Measurements from ENCODE around the gene CERS3. TPM values are rescaled to one million over a fixed set of nuclear protein-coding genes. Genes with fewer than 3 reads are reported as not detected.

Gene CERS3
- total and polyA plus RNA-seq, 2 of the 4 experiments (the other 2 are of a cell fraction), result not detected

GRCh38 chr15:100438570-100438969 is 90.2 kb downstream of the CERS3 start:
- Histone ChIP-seq H2AFZ (replicated peaks; ENCODE audit: low read length, poor library complexity) (no peak overlapping the region), H3K4me2 (ENCODE audit: low read depth, low read length) (no peak overlapping the region), H4K5ac (ENCODE audit: low read depth, low read length) (no peak overlapping the region), H3K56ac (ENCODE audit: extremely low read depth, insufficient read depth, low read length) (no peak overlapping the region), H3K23ac (ENCODE audit: low read depth, low read length) (no peak overlapping the region), H2BK5ac (ENCODE audit: low read depth, low read length, poor library complexity, severe bottlenecking) (no peak overlapping the region), H3K4me1 (ENCODE audit: control insufficient read depth, insufficient read depth, low read length) (no peaks in the 10 kb centered on the region), H3K14ac (replicated peaks; ENCODE audit: low read depth, low read length) (no peak overlapping the region), H4K20me1 (ENCODE audit: insufficient read depth, low read length) (no peaks in the 10 kb centered on the region), H2BK15ac (ENCODE audit: low read depth, low read length) (no peak overlapping the region), H3K18ac (ENCODE audit: low read depth, low read length) (no peak overlapping the region), H4K8ac (ENCODE audit: low read depth in 2 of 2, low read length in 2 of 2) (no peak overlapping the region), H3K27me3 (ENCODE audit: control insufficient read depth, insufficient read depth, low read length) (no peaks in the 10 kb centered on the region), H3K4me3 (ENCODE audit: insufficient read depth, low read depth, low read length) (no peak overlapping the region), H2AK5ac (ENCODE audit: low read depth, low read length) (no peak overlapping the region), H2BK20ac (ENCODE audit: low read depth, low read length) (no peak overlapping the region), H3K27ac (ENCODE audit: insufficient read depth, low read length) (no peak overlapping the region), H3K79me1 (ENCODE audit: low read depth in 1 of 2, low read length in 2 of 2) (no peaks in the 10 kb centered on the region), H3K4ac (ENCODE audit: low read depth, low read length) (no peak overlapping the region), H3K9me3 (ENCODE audit: control insufficient read depth, insufficient read depth, low read length) (peaks cover 14% of the 10 kb centered on the region), H2BK120ac (ENCODE audit: low read depth, low read length) (no peak overlapping the region), H3K9ac (ENCODE audit: low read depth, low read length) (no peak overlapping the region), H2AK9ac (replicated peaks; ENCODE audit: low read depth, low read length, poor library complexity) (no peak overlapping the region), H4K91ac (ENCODE audit: insufficient read depth, low read depth, low read length) (no peak overlapping the region), H3K36me3 (ENCODE audit: control insufficient read depth, insufficient read depth, low read length) (no peaks in the 10 kb centered on the region), H3K9me1 (ENCODE audit: insufficient read depth, low read length) (no peaks in the 10 kb centered on the region)
- TF ChIP-seq MXI1 (IDR thresholded peaks at IDR 0.05; ENCODE audit: borderline replicate concordance, low read depth, low read length) (no peak), BHLHE40 (IDR thresholded peaks at IDR 0.05; ENCODE audit: low read depth, low read length) (no peak), RFX5 (IDR thresholded peaks at IDR 0.05; ENCODE audit: low read depth, low read length) (no peak), RAD21 (IDR thresholded peaks at IDR 0.05; ENCODE audit: low read length) (no peak), POLR2A (IDR thresholded peaks at IDR 0.05; ENCODE audit: low read depth, low read length) (no peak), CEBPB (IDR thresholded peaks at IDR 0.05; ENCODE audit: low read depth, low read length) (no peak), CHD1 (IDR thresholded peaks at IDR 0.05; ENCODE audit: low read depth, low read length) (no peak), FOS (IDR thresholded peaks at IDR 0.05; ENCODE audit: low read depth, low read length) (no peak), ELK1 (IDR thresholded peaks at IDR 0.05; ENCODE audit: borderline replicate concordance, low read depth, low read length) (no peak), RCOR1 (IDR thresholded peaks at IDR 0.05; ENCODE audit: insufficient replicate concordance, low read length) (no peak), USF2 (IDR thresholded peaks at IDR 0.05; ENCODE audit: low read depth, low read length) (no peak), SMC3 (IDR thresholded peaks at IDR 0.05; ENCODE audit: low read depth, low read length) (no peak), NFE2L2 (IDR thresholded peaks at IDR 0.05; ENCODE audit: low read depth, low read length) (no peak)
- TF ChIP-seq, protein P1, sequence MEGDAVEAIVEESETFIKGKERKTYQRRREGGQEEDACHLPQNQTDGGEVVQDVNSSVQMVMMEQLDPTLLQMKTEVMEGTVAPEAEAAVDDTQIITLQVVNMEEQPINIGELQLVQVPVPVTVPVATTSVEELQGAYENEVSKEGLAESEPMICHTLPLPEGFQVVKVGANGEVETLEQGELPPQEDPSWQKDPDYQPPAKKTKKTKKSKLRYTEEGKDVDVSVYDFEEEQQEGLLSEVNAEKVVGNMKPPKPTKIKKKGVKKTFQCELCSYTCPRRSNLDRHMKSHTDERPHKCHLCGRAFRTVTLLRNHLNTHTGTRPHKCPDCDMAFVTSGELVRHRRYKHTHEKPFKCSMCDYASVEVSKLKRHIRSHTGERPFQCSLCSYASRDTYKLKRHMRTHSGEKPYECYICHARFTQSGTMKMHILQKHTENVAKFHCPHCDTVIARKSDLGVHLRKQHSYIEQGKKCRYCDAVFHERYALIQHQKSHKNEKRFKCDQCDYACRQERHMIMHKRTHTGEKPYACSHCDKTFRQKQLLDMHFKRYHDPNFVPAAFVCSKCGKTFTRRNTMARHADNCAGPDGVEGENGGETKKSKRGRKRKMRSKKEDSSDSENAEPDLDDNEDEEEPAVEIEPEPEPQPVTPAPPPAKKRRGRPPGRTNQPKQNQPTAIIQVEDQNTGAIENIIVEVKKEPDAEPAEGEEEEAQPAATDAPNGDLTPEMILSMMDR (conservative IDR thresholded peaks at IDR 0.05; ENCODE audit: low read depth, low read length), result no peak
- ATAC-seq (ENCODE audit: low read depth), result no peak
- ChIA-PET CTCF (no interaction called here), POLR2A (ENCODE audit: unreplicated experiment) (no interaction called here)
- no TSS peak for BruUV-seq (replicated peaks)
- no CpG with 5 or more reads among the region's 2 CpGs for WGBS, 2 experiments (ENCODE audit: extremely low coverage in 2 of 2, insufficient read length in 1 of 2)
- dilution Hi-C loops (cut with HindIII; ENCODE audit: low sequenced_read_pairs, unreplicated experiment), result no loop called here
- DNase-seq, result no peak
- in situ Hi-C loops (cut with MboI; ENCODE audit: low sequenced_read_pairs), result no loop called here
- intact Hi-C loops (cut with micrococcal nuclease), result no loop called here
